PFSK-1 (cell line): ENCODE results near the gene IFI30.

Experiments
- POLR2AphosphoS5 ChIP-seq: IDR thresholded peaks from 2 replicates; pipeline ENCODE4 v1.6.1; 2012; ENCODE audit warnings: low read depth, mild to moderate bottlenecking, control low read depth, low read length, moderate library complexity
- SIN3A ChIP-seq: IDR thresholded peaks from 2 replicates; pipeline ENCODE4 v1.6.1; 2012; ENCODE audit warnings: mild to moderate bottlenecking, low read length, moderate library complexity, borderline replicate concordance; ENCODE audit not compliant: insufficient read depth

DNA sequence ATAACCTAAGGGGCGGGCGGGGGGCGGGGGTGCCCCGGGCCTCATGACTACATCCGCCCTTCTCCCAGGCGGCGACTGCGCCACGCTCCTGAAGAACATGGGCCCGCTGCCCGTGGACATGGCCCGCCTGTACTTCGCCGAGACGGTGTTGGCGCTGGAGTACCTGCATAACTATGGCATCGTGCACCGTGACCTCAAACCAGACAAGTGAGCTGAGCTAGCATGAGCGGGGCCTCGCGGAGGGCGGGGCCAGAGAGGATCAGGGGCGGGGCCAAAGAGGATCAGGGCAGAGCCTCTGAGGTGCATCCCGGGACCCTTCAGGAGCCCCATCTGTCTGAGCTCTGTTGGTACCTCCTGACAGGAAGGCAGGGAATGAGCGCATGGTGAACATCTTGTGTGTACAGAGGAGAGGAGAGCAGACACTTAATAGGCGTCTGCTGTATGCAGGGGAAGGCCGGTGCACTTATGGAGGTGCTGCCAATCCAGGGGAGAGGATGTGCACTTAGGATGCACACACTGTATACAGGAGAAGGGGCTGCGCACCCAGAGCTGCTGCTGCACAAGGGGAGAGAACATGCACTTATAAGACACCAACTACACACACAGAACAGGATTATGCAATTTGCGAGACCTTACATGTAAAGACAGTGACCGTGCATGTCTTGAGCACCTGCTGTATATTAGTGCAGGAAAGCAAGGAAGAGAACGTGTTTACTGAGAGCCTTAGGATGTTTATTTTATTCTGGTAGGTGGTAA, 41.6 kb upstream of the IFI30 start:
- TF ChIP-seq POLR2AphosphoS5 (no peak), SIN3A (no peak)
